Liver (tissue), 2 donors: ENCODE measurements around the gene LGALS14.

Experiments used
- CTCF ChIP-seq: fragments of 150-350 bp; IDR thresholded peaks from 2 replicates; pipeline ENCODE4 v1.5.1; 2017; ENCODE audit warnings: improper control_type of control experiment, low read depth, low read length; ENCODE audit not compliant: missing input control
- FOXA1 ChIP-seq: IDR thresholded peaks from 2 replicates; pipeline ENCODE4 v1.6.1; 2016; ENCODE audit warnings: antibody characterized with exemption
- REST ChIP-seq: IDR thresholded peaks from 2 replicates; pipeline ENCODE4 v1.6.1; 2016; ENCODE audit warnings: antibody characterized with exemption, mild to moderate bottlenecking
- donor health status: healthy.

- TF ChIP-seq REST = no peak
- no peak for TF ChIP-seq CTCF
- TF ChIP-seq FOXA1 = no peak
These were observed 50.3 kb downstream of the LGALS14 start for GRCh38 chr19:39754544-39754943.
